ENCODE measurements around the gene GRM2.
A peak's percentile ranks its signal among the peaks of the same experiment; 100 is the strongest.
"Not testable (repeated sequence)": the region's sequence is repeated elsewhere in the genome, so short reads cannot be mapped to it uniquely, and the experiment has no call there.

Gene GRM2

GRCh38 chr3:51722362-51722761 is 15.5 kb downstream of the GRM2 start:
- DNase-seq (ENCODE audit: low spot score) = no peak

GRCh38 chr3:51727500-51727899 is 20.6 kb downstream of the GRM2 start:
- no peak for DNase-seq (ENCODE audit: low spot score)

- peak; percentile 30 for DNase-seq (ENCODE audit: low spot score)
Observed at GRCh38 chr3:51729042-51729633, 22.3 kb downstream of the GRM2 start.

GRCh38 chr3:51733859-51734571 is 27.1 kb downstream of the GRM2 start:
- no peak for DNase-seq (ENCODE audit: low spot score)

- no peak for DNase-seq (ENCODE audit: low spot score)
Observed at GRCh38 chr3:51734572-51734907, 27.7 kb downstream of the GRM2 start.

GRCh38 chr3:51735039-51735438 is 28.2 kb downstream of the GRM2 start:
- no peak for DNase-seq (ENCODE audit: low spot score)

- DNase-seq (ENCODE audit: low spot score) = no peak
Observed at GRCh38 chr3:51735950-51736349, 29.1 kb downstream of the GRM2 start.

- no peak for DNase-seq (ENCODE audit: low spot score)
Observed at GRCh38 chr3:51739110-51739509, 32.2 kb downstream of the GRM2 start.

- not testable (repeated sequence) for DNase-seq (ENCODE audit: low spot score)
Observed at GRCh38 chr3:51742320-51742719, 35.5 kb downstream of the GRM2 start.

GRCh38 chr3:51742978-51743377 is 36.1 kb downstream of the GRM2 start:
- DNase-seq (ENCODE audit: low spot score) = not testable (repeated sequence)

GRCh38 chr3:51747840-51748239 is 41.0 kb downstream of the GRM2 start:
- DNase-seq (ENCODE audit: low spot score) = no peak

- DNase-seq (ENCODE audit: low spot score) = no peak
Observed at GRCh38 chr3:51748327-51748726, 41.5 kb downstream of the GRM2 start.

GRCh38 chr3:51750878-51751277 is 44.0 kb downstream of the GRM2 start:
- DNase-seq (ENCODE audit: low spot score) = no peak

- DNase-seq (ENCODE audit: low spot score) = no peak
Observed at GRCh38 chr3:51751287-51751686, 44.4 kb downstream of the GRM2 start.

GRCh38 chr3:51753763-51754750 is 47.2 kb downstream of the GRM2 start:
- peak; percentile 54 for DNase-seq (ENCODE audit: low spot score)

- DNase-seq (ENCODE audit: low spot score) = no peak
Observed at GRCh38 chr3:51759203-51759602, 52.3 kb downstream of the GRM2 start.
